ENCODE data around the gene LRRD1. TPM values are rescaled to one million over a fixed set of nuclear protein-coding genes. Genes with fewer than 3 reads are reported as not detected.
"Not testable (repeated sequence)": the region's sequence is repeated elsewhere in the genome, so short reads cannot be mapped to it uniquely, and the experiment has no call there.

LRRD1 gene
- total RNA-seq, 4 donors from 2014 or later: 0.13 to 0.29 (median 0.20) TPM; not detected in 1

DNA sequence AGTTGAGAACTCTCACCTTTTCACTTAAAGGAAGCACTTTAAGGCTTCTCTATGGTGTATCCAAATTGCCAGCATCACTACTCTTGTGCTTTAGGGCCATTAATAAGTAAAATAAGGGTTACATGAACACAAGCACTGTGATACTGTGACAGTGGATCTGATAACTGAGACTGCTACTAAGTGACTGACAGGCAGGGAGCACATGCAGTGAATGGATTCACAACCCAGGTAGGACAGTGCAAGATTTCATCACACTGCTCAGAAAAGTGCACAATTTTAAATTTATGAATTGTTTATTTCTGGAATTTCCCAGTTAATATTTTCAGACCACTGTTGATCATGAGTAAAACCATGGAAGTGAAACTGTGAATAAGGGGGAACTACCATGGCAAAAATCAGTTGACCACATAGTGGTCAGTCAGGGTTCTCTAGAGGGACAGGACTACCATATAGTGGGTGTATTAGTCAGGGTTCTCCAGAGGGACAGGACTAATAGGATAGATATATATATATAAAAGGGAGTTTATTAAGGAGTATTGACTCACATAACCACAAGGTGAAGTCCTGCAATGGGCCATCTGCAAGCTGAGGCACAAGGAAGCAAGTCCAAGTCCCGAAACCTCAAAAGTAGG lies 23.7 kb downstream of the LRRD1 start:
- intact Hi-C loops (cut with DNase I): no loop called here

DNA sequence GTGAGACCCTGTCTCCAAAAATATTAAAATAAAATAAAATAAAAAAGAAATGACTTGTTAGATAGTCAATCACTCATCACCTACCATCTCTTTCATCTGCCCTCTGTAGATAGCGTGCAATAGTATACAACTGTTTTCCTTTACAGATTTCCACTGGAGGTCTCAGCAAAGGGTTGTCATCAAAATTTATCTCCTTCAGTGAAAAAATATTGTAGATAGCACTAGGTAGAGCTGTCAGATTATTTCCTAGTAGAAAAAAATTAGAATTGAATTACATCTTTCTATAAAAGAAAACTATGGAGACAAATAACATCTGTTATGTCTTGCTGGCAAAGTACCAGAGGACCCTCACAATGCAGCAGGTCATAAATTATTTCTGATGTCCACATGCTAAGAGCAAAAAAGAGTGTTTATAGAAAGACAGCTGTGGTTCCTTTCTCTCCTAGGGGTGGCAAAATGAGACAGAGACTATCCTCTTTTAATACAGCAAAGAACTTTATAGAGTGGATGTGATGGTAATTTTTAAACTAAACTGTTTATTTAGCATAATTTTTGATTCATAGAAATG lies 28.4 kb downstream of the LRRD1 start:
- Histone ChIP-seq H3K9me3 (no peaks in the 10 kb centered on the region), H3K4me3 (replicated peaks in 1 of 3) (no peak overlapping the region), H3K27me3 (no peaks in the 10 kb centered on the region), H3K4me1 (no peaks in the 10 kb centered on the region), H3K27ac (no peak overlapping the region), H3K36me3 (no peaks in the 10 kb centered on the region)
- TF ChIP-seq, protein P1, sequence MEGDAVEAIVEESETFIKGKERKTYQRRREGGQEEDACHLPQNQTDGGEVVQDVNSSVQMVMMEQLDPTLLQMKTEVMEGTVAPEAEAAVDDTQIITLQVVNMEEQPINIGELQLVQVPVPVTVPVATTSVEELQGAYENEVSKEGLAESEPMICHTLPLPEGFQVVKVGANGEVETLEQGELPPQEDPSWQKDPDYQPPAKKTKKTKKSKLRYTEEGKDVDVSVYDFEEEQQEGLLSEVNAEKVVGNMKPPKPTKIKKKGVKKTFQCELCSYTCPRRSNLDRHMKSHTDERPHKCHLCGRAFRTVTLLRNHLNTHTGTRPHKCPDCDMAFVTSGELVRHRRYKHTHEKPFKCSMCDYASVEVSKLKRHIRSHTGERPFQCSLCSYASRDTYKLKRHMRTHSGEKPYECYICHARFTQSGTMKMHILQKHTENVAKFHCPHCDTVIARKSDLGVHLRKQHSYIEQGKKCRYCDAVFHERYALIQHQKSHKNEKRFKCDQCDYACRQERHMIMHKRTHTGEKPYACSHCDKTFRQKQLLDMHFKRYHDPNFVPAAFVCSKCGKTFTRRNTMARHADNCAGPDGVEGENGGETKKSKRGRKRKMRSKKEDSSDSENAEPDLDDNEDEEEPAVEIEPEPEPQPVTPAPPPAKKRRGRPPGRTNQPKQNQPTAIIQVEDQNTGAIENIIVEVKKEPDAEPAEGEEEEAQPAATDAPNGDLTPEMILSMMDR (IDR thresholded peaks at IDR 0.05): no peak
- no peak for TF ChIP-seq POLR2A (IDR thresholded peaks at IDR 0.05)
- intact Hi-C loops (cut with DNase I): no loop called here
- 84 to 90% methylated on average over 1 of the region's 1 CpG for WGBS, 2 donors
- DNase-seq: no peak

More for the DNA sequence above, 23.7 kb downstream of the LRRD1 start:
- DNase-seq: no peak
- no peak overlapping the region for H3K27ac ChIP-seq
- TF ChIP-seq, protein P1 (IDR thresholded peaks at IDR 0.05): no peak
- no peak for TF ChIP-seq POLR2A (IDR thresholded peaks at IDR 0.05)
- 89 to 93% methylated on average over 1 of the region's 1 CpG for WGBS, 2 donors
- no peaks in the 10 kb centered on the region for H3K36me3 ChIP-seq
- H3K9me3 ChIP-seq: no peaks in the 10 kb centered on the region
- no peaks in the 10 kb centered on the region for H3K4me1 ChIP-seq
- H3K4me3 ChIP-seq (replicated peaks in 1 of 3): no peak overlapping the region
- H3K27me3 ChIP-seq: no peaks in the 10 kb centered on the region

DNA sequence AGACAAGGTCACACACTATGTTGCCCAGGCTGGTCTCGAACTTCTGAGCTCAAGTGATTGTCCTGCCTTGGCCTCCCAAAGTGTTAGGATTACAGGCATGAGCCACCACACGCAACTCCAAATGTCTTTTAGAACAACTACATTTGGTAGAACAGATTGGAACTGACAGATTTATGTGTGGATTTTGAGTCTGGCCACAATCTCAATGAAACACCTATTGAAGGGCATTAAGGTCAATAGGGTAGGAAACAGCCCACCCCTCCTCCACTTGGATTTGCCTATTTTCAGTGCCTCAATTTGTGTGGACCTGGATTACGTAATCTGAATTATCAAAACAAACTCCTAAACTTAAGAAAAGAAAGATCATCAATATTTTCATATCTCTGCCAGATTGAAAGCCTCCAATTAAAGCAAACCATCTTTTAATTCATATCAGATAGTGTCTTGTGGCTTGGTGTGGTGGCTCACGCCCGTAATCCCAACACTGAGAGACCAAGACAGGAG lies 29.2 kb downstream of the LRRD1 start:
- no peaks in the 10 kb centered on the region for H3K36me3 ChIP-seq
- WGBS, 2 donors: 93 to 97% methylated on average over 5 of the region's 5 CpGs
- no peaks in the 10 kb centered on the region for H3K9me3 ChIP-seq
- no peak overlapping the region for H3K27ac ChIP-seq
- H3K4me3 ChIP-seq (replicated peaks in 1 of 3): no peak overlapping the region
- no peaks in the 10 kb centered on the region for H3K4me1 ChIP-seq
- TF ChIP-seq, protein P1 (IDR thresholded peaks at IDR 0.05): no peak
- TF ChIP-seq POLR2A (IDR thresholded peaks at IDR 0.05): no peak
- intact Hi-C loops (cut with DNase I): no loop called here
- no peak for DNase-seq
- H3K27me3 ChIP-seq: no peaks in the 10 kb centered on the region

DNA sequence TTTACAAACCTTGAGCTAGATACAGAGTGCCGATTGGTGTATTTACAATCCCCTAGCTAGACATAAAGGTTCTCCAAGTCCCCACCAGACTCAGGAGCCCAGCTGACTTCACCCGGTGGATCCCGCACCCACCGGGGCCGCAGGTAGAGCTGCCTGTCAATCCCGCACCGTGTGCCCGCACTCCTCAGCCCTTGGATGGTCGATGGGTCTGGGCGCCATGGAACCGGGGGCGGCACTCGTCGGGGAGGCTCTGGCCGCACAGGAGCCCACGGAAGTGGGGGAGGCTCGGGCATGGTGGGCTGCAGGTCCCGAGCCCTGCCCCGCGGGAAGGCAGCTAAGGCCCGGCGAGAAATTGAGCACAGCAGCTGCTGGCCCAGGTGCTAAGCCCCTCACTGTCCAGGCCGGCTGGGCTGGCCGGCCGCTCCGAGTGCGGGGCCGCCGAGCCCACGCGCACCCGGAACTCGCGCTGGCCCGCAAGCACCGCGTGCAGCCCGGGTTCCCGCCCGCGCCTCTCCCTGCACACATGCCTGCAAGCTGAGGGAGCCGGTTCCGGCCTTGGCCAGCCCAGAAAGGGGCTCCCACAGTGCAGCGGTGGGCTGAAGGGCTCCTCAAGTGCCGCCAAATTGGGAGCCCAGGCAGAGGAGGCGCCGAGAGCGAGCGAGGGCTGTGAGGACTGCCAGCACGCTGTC lies 35.6 kb downstream of the LRRD1 start:
- H3K27me3 ChIP-seq; intact Hi-C loops (cut with DNase I); H3K4me1 ChIP-seq; H3K9me3 ChIP-seq; H3K36me3 ChIP-seq; H3K4me3 ChIP-seq (replicated peaks in 1 of 3); H3K27ac ChIP-seq; DNase-seq: not testable (repeated sequence)
- WGBS, 2 donors: 93 to 94% methylated on average over 30 to 39 of the region's 50 CpGs

DNA sequence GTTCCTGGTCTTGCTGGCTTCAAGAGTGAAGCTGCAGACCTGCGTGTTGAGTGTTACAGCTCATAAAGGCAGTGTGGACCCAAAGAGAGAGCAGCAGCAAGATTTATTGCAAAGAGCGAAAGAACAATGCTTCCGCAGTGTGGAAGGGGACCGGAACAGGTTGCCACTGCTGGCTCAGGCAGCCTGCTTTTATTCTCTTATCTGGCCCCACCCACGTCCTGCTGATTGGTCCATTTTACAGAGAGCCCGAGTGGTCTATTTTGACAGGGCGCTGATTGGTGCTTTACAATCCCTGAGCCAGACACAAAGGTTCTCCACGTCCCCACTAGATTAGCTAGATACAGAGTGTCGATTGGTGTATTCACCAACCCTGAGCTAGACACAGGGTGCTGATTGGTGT lies 36.2 kb downstream of the LRRD1 start:
- intact Hi-C loops (cut with DNase I): not testable (repeated sequence)
- 92 to 94% methylated on average over 9 of the region's 9 CpGs for WGBS, 2 donors

DNA sequence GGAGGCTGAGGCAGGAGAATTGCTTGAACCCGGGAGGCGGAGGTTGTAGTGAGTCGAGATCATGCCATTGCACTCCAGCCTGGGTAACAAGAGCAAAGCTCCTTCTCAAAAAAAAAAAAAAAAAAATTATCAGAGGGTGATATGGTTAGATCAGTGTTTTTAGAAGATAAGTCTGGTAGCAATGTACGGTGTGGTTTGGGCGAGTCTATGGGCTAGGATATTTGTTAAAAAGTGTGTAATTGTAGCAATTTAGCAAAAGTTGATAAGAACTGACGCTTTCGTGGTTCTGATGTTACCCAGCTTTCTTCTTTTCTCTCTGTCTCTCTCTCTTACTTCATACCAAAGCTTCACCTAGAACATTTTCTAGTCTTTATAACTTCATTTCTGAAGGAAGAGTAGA lies 37.8 kb downstream of the LRRD1 start:
- TF ChIP-seq, protein P1 (IDR thresholded peaks at IDR 0.05): no peak
- TF ChIP-seq POLR2A (IDR thresholded peaks at IDR 0.05): no peak
- Histone ChIP-seq H3K27ac (no peak overlapping the region), H3K4me1 (no peaks in the 10 kb centered on the region), H3K9me3 (no peaks in the 10 kb centered on the region), H3K4me3 (replicated peaks in 1 of 3) (no peak overlapping the region), H3K36me3 (no peaks in the 10 kb centered on the region), H3K27me3 (no peaks in the 10 kb centered on the region)
- intact Hi-C loops (cut with DNase I): no loop called here
- DNase-seq: no peak
- WGBS, 2 donors: 94 to 96% methylated on average over 7 of the region's 7 CpGs

More for the DNA sequence above, 36.2 kb downstream of the LRRD1 start:
- H3K27me3 ChIP-seq; H3K36me3 ChIP-seq; H3K9me3 ChIP-seq; H3K4me3 ChIP-seq (replicated peaks in 1 of 3); H3K4me1 ChIP-seq; DNase-seq; H3K27ac ChIP-seq: not testable (repeated sequence)
